ENCODE results near the gene KANSL1. TPM values are rescaled to one million over a fixed set of nuclear protein-coding genes. Genes with fewer than 3 reads are reported as not detected.

Gene KANSL1
- total RNA-seq, 1 donor from 2014 or later, result 78.5 TPM

DNA sequence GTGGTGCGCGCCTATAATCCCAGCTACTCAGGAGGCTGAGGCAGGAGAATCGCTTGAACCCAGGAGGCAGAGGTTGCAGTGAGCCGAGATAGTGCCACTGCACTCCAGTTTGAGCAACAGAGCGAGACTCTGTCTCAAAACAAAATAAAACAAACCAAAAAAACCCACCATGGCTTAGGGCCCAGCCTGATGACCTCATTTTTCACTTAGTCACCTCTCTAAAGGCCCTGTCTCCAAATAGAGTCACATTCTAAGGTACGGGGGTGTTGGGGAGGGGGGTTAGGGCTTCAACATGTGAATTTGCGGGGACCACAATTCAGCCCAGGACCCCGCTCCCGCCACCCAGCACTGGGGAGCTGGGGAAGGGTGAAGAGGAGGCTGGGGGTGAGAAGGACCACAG lies 195.6 kb downstream of the KANSL1 start:
- H3K9me3 ChIP-seq, result no peaks in the 10 kb centered on the region
- intact Hi-C loops (cut with DNase I), result no loop called here
- ATAC-seq, result no peak
- no peak for DNase-seq
- TF ChIP-seq, protein P1, sequence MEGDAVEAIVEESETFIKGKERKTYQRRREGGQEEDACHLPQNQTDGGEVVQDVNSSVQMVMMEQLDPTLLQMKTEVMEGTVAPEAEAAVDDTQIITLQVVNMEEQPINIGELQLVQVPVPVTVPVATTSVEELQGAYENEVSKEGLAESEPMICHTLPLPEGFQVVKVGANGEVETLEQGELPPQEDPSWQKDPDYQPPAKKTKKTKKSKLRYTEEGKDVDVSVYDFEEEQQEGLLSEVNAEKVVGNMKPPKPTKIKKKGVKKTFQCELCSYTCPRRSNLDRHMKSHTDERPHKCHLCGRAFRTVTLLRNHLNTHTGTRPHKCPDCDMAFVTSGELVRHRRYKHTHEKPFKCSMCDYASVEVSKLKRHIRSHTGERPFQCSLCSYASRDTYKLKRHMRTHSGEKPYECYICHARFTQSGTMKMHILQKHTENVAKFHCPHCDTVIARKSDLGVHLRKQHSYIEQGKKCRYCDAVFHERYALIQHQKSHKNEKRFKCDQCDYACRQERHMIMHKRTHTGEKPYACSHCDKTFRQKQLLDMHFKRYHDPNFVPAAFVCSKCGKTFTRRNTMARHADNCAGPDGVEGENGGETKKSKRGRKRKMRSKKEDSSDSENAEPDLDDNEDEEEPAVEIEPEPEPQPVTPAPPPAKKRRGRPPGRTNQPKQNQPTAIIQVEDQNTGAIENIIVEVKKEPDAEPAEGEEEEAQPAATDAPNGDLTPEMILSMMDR (IDR thresholded peaks at IDR 0.05), result no peak
- no peaks in the 10 kb centered on the region for H3K36me3 ChIP-seq
- H3K4me1 ChIP-seq, result no peaks in the 10 kb centered on the region
- no peaks in the 10 kb centered on the region for H3K27me3 ChIP-seq (ENCODE audit: low read depth)
- H3K4me3 ChIP-seq, result no peak overlapping the region
- no peak overlapping the region for H3K27ac ChIP-seq

DNA sequence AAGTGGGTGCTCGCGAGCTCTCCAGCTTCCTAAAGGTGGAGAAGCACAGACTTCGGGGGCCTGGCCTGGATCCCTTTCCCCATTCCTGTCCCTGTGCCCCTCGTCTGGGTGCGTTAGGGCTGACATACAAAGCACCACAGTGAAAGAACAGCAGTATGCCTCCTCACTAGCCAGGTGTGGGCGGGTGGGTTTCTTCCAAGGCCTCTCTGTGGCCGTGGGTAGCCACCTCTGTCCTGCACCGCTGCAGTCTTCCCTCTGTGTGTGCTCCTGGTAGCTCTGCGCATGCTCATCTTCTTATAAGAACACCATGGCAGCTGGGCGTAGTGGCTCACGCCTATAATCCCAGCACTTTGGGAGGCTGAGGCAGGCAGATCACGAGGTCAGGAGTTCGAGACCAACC lies 196.1 kb downstream of the KANSL1 start:
- Histone ChIP-seq H3K4me1 (no peaks in the 10 kb centered on the region), H3K36me3 (no peaks in the 10 kb centered on the region), H3K27ac (no peak overlapping the region), H3K4me3 (no peak overlapping the region), H3K27me3 (ENCODE audit: low read depth) (no peaks in the 10 kb centered on the region), H3K9me3 (no peaks in the 10 kb centered on the region)
- TF ChIP-seq, protein P1 (IDR thresholded peaks at IDR 0.05), result no peak
- DNase-seq (no peak), ATAC-seq (no peak)
- intact Hi-C loops (cut with DNase I), result no loop called here

DNA sequence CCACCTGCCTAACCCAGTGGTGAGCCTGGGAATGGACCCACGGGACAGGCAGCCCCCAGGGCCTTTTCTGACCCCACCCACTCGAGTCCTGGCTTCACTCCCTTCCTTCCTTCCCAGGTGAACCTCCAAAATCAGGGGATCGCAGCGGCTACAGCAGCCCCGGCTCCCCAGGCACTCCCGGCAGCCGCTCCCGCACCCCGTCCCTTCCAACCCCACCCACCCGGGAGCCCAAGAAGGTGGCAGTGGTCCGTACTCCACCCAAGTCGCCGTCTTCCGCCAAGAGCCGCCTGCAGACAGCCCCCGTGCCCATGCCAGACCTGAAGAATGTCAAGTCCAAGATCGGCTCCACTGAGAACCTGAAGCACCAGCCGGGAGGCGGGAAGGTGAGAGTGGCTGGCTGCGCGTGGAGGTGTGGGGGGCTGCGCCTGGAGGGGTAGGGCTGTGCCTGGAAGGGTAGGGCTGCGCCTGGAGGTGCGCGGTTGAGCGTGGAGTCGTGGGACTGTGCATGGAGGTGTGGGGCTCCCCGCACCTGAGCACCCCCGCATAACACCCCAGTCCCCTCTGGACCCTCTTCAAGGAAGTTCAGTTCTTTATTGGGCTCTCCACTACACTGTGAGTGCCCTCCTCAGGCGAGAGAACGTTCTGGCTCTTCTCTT lies 196.8 kb downstream of the KANSL1 start:
- ATAC-seq (no peak), DNase-seq (no peak)
- intact Hi-C loops (cut with DNase I), result no loop called here
- no peaks in the 10 kb centered on the region for H3K4me1 ChIP-seq
- no peaks in the 10 kb centered on the region for H3K36me3 ChIP-seq
- no peaks in the 10 kb centered on the region for H3K9me3 ChIP-seq
- TF ChIP-seq, protein P1 (IDR thresholded peaks at IDR 0.05), result no peak
- no peak overlapping the region for H3K4me3 ChIP-seq
- no peak overlapping the region for H3K27ac ChIP-seq
- H3K27me3 ChIP-seq (ENCODE audit: low read depth), result no peaks in the 10 kb centered on the region

DNA sequence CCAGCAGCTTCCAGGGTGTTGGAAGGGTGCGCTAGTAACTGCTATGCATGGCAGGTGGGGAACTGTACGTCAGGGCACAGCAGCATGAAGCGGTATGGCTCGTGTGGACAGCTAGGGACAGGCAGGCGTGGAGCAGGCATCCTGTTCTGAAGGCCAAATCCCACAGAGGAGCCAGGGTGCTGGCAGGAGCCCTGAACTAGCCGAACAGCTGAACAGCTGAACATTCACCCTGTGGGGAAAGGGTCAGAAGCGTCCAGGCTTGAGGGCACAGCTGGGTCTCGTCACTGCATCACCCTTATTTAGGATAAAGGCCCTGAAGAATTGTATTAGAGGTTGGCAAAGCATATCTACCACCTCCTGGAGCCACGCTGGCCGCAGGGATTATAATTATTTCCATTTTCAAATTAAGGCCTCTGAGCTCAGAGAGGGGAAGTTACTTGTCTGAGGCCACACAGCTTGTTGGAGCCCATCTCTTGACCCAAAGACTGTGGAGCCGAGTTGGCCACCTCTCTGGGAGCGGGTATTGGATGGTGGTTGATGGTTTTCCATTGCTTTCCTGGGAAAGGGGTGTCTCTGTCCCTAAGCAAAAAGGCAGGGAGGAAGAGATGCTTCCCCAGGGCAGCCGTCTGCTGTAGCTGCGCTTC lies 197.5 kb downstream of the KANSL1 start:
- TF ChIP-seq, protein P1 (IDR thresholded peaks at IDR 0.05), result no peak
- peak; percentile 32 to 60 for ATAC-seq
- intact Hi-C loops (cut with DNase I), result no loop called here

GRCh38 chr17:45994987-45995386 lies 198.2 kb downstream of the KANSL1 start:
- TF ChIP-seq, protein P1 (IDR thresholded peaks at IDR 0.05), result no peak
- DNase-seq (no peak), ATAC-seq (no peak)
- Histone ChIP-seq H3K4me1 (no peaks in the 10 kb centered on the region), H3K9me3 (no peaks in the 10 kb centered on the region), H3K4me3 (no peak overlapping the region), H3K27me3 (ENCODE audit: low read depth) (no peaks in the 10 kb centered on the region), H3K36me3 (no peaks in the 10 kb centered on the region), H3K27ac (no peak overlapping the region)
- intact Hi-C loops (cut with DNase I), result no loop called here

More for the DNA sequence above, 197.5 kb downstream of the KANSL1 start:
- H3K9me3 ChIP-seq, result no peaks in the 10 kb centered on the region
- DNase-seq, result no peak
- H3K4me1 ChIP-seq, result no peaks in the 10 kb centered on the region
- H3K36me3 ChIP-seq, result no peaks in the 10 kb centered on the region
- no peak overlapping the region for H3K27ac ChIP-seq
- H3K27me3 ChIP-seq (ENCODE audit: low read depth), result no peaks in the 10 kb centered on the region
- H3K4me3 ChIP-seq, result no peak overlapping the region
